ENCODE measurements around the gene TMEM101. TPM values are rescaled to one million over a fixed set of nuclear protein-coding genes. Genes with fewer than 3 reads are reported as not detected.
"Not testable (repeated sequence)": the region's sequence is repeated elsewhere in the genome, so short reads cannot be mapped to it uniquely, and the experiment has no call there.

The TMEM101 gene
- total RNA-seq, 2 donors from 2014 or later = 48.0 to 51.6 TPM

GRCh38 chr17:44044071-44044470 is 29.3 kb upstream of the TMEM101 start:
- Histone ChIP-seq H3K27me3 (replicated peaks; ENCODE audit: insufficient read depth) (no peaks in the 10 kb centered on the region), H3K4me1 (replicated peaks) (peaks cover 7% of the 10 kb centered on the region), H3K9me3 (no peaks in the 10 kb centered on the region), H3K4me3 (no peak overlapping the region), H3K36me3 (no peaks in the 10 kb centered on the region), H3K27ac (peak overlapping the region; percentile 63 to 75)
- TF ChIP-seq, protein P1, sequence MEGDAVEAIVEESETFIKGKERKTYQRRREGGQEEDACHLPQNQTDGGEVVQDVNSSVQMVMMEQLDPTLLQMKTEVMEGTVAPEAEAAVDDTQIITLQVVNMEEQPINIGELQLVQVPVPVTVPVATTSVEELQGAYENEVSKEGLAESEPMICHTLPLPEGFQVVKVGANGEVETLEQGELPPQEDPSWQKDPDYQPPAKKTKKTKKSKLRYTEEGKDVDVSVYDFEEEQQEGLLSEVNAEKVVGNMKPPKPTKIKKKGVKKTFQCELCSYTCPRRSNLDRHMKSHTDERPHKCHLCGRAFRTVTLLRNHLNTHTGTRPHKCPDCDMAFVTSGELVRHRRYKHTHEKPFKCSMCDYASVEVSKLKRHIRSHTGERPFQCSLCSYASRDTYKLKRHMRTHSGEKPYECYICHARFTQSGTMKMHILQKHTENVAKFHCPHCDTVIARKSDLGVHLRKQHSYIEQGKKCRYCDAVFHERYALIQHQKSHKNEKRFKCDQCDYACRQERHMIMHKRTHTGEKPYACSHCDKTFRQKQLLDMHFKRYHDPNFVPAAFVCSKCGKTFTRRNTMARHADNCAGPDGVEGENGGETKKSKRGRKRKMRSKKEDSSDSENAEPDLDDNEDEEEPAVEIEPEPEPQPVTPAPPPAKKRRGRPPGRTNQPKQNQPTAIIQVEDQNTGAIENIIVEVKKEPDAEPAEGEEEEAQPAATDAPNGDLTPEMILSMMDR (IDR thresholded peaks at IDR 0.05) = no peak
- TF ChIP-seq POLR2A (IDR thresholded peaks at IDR 0.05) = no peak
- TF ChIP-seq POLR2AphosphoS5 (IDR thresholded peaks at IDR 0.05) = no peak
- DNase-seq (ENCODE audit: low spot score) = no peak
- intact Hi-C loops (cut with DNase I) = loop anchor here (5.0 kb wide), 1 partner anchor 102 kb away; the partner anchor contains the start of gene PPY
- 42% methylated on average over 1 of the region's 1 CpG for WGBS

DNA sequence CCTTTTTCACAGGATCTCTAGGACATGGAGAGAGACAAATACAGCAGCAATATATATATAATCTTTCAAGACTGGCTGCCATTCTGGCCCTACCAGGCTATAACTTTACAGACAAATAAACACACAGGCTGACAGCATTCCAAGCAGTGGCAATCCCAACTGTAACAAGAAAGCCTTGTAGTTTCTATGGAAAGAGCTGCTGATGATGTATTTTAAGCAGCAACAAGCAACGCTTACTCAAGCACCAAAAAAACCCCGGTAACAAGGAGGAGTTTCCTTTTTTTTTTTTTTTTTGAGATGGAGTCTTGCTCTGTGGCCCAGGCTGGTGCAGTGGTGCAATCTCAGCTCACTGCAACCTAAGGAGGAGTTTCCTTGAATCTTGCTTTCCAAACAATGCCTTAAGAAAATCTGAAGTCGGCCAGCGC is 28.5 kb upstream of the TMEM101 start:
- Histone ChIP-seq H3K27me3 (replicated peaks; ENCODE audit: insufficient read depth) (no peaks in the 10 kb centered on the region), H3K9me3 (no peaks in the 10 kb centered on the region), H3K4me1 (replicated peaks) (peaks cover 7% of the 10 kb centered on the region), H3K36me3 (no peaks in the 10 kb centered on the region), H3K4me3 (no peak overlapping the region), H3K27ac (peak overlapping the region; percentile 63 to 75)
- TF ChIP-seq POLR2AphosphoS5 (IDR thresholded peaks at IDR 0.05) (peak; percentile 27), POLR2A (IDR thresholded peaks at IDR 0.05) (no peak)
- no peak for DNase-seq (ENCODE audit: low spot score)
- 41% methylated on average over 4 of the region's 4 CpGs for WGBS
- intact Hi-C loops (cut with DNase I) = loop anchor here (5.0 kb wide), 1 partner anchor 101 kb away; the partner anchor contains the start of gene PPY

DNA sequence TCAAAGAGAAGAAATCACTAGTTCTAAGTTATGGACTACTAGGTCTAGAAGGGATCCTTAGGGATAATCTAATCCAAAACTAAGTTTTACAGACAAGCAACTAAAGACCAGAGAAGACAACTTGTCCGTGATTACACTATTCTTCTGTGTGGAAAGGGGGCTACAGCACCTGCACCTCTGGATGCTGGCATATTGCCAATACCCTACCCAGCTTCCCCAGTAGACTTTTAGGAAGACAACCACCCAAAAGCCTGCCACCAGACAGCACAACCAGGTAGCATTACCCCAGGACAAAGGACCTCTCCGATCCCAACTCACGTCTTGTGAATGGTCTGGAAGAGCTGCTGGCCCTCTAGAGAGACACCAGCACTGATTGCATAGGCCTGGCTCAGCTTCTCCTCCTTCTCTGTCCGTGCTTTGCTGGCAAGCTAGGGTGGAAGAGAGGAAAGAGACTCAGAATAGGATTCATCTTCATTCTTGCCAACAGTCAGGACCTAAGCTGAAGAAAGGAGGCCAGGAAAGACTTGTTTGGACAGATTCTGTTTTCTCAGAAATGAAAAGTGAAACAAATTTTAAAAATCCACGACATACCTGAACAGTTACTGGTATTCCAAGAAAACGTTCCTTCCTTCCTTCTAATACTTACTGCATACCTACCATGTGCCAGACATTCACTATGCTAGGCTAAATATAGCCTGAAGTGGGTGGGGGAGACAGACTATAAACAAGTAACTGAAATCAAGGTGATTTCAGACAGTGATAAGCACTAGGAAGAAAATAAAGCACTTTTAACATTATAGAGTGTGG is 25.3 kb upstream of the TMEM101 start:
- H3K36me3 ChIP-seq = no peaks in the 10 kb centered on the region
- H3K27ac ChIP-seq = peak overlapping the region; percentile 54 to 71
- no peak for TF ChIP-seq POLR2A (IDR thresholded peaks at IDR 0.05)
- peak; percentile 75 for TF ChIP-seq POLR2AphosphoS5 (IDR thresholded peaks at IDR 0.05)
- 40% methylated on average over 6 of the region's 6 CpGs for WGBS
- no peaks in the 10 kb centered on the region for H3K9me3 ChIP-seq
- intact Hi-C loops (cut with DNase I) = loop anchor here (5.0 kb wide), 1 partner anchor 98 kb away; the partner anchor contains the start of gene PPY
- DNase-seq (ENCODE audit: low spot score) = no peak
- no peaks in the 10 kb centered on the region for H3K27me3 ChIP-seq (replicated peaks; ENCODE audit: insufficient read depth)
- peaks cover 7% of the 10 kb centered on the region for H3K4me1 ChIP-seq (replicated peaks)
- no peak overlapping the region for H3K4me3 ChIP-seq

DNA sequence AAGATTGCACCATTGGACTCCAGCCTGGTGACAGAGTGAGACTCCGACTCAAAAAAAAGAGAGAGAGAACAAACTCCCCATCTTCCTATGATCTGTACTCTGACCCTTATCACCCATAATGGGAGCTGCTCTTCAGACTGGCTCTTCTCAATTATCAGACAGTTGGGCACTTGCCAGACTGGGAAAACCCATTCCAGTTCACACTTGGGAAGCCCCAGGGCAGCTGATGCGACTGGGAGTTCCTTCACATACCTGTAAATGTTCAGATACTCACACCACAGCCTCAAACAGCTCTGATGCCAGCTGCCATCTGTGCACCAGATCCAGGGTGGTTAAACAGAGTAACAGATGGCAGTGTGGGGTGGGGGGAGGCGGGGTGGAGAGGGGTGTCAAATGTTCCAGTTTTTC is 23.8 kb upstream of the TMEM101 start:
- peaks cover 7% of the 10 kb centered on the region for H3K4me1 ChIP-seq (replicated peaks)
- no peaks in the 10 kb centered on the region for H3K9me3 ChIP-seq
- no peak for DNase-seq (ENCODE audit: low spot score)
- H3K27me3 ChIP-seq (replicated peaks; ENCODE audit: insufficient read depth) = no peaks in the 10 kb centered on the region
- no peak for TF ChIP-seq POLR2A (IDR thresholded peaks at IDR 0.05)
- TF ChIP-seq POLR2AphosphoS5 (IDR thresholded peaks at IDR 0.05) = no peak
- TF ChIP-seq, protein P1 (IDR thresholded peaks at IDR 0.05) = no peak
- H3K36me3 ChIP-seq = no peaks in the 10 kb centered on the region
- intact Hi-C loops (cut with DNase I) = no loop called here
- H3K4me3 ChIP-seq = no peak overlapping the region
- H3K27ac ChIP-seq = no peak overlapping the region
- WGBS = 59% methylated on average over 3 of the region's 3 CpGs

DNA sequence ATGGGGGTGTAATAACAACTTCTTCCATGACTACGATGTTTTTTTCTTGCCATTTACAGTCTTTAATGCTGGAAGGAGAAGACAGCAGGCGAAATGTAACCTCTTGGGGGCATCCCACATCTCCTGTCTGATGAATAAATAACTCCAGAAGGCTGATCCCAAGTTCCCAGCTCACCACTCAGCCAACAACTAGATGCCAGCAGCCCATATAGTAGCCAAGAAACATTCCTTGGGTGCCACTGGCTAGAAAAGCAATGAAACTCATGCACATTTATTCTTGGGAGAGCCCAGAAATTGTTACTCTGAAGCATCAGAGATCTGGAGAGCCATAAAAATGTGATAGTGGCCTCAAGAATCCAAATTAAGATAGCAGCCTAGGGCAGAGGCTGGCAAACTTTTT is 22.7 kb upstream of the TMEM101 start:
- Histone ChIP-seq H3K27me3 (replicated peaks; ENCODE audit: insufficient read depth) (no peaks in the 10 kb centered on the region), H3K36me3 (no peaks in the 10 kb centered on the region), H3K9me3 (no peaks in the 10 kb centered on the region), H3K4me3 (no peak overlapping the region), H3K27ac (no peak overlapping the region), H3K4me1 (replicated peaks) (peaks cover 7% of the 10 kb centered on the region)
- TF ChIP-seq POLR2A (IDR thresholded peaks at IDR 0.05) (no peak), POLR2AphosphoS5 (IDR thresholded peaks at IDR 0.05) (no peak)
- TF ChIP-seq, protein P1 (IDR thresholded peaks at IDR 0.05) = no peak
- DNase-seq (ENCODE audit: low spot score) = no peak
- 89% methylated on average over 2 of the region's 2 CpGs for WGBS
- intact Hi-C loops (cut with DNase I) = no loop called here

- H3K4me3 ChIP-seq; H3K27me3 ChIP-seq (replicated peaks; ENCODE audit: insufficient read depth); H3K4me1 ChIP-seq (replicated peaks); intact Hi-C loops (cut with DNase I); H3K36me3 ChIP-seq; H3K27ac ChIP-seq; DNase-seq (ENCODE audit: low spot score); H3K9me3 ChIP-seq: not testable (repeated sequence)
- whole genome bisulfite sequencing = no CpG with 5 or more reads among the region's 3 CpGs
Observed at GRCh38 chr17:44034688-44035087, 19.9 kb upstream of the TMEM101 start.

Measured in prostate gland (tissue), 2 donors.